Measurements from ENCODE around the gene MYO1E. TPM values are rescaled to one million over a fixed set of nuclear protein-coding genes. Genes with fewer than 3 reads are reported as not detected.

Gene MYO1E
- total RNA-seq, 1 experiment from 2014 or later: 83.6 TPM

DNA sequence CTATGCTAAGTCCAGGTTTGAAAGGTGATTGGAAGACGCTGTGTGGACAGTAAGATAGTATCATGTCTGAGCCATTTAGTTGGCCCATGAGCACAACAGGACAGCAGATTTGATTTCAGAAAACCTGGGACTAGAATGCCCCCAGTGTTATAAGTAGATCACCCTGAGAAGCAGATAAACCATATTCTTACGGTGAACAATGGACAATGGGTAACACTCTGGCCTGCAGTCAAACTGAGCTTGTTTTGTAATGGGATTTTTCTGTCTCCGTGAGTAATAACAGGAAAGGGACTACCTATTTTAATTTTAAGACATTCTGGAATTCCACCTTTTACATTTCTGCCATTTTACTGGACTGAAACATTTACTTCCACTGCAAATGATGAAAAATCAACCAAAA is 94.6 kb downstream of the MYO1E start:
- Mint-ChIP-seq H3K4me3 (no peak overlapping the region), H3K36me3 (no peaks in the 10 kb centered on the region), H3K4me1 (peaks cover 26% of the 10 kb centered on the region), H3K9me3 (no peaks in the 10 kb centered on the region), H3K27me3 (ENCODE audit: low read depth) (no peaks in the 10 kb centered on the region), H3K27ac (no peak overlapping the region)
- ATAC-seq: no peak
- CTCF ChIA-PET: interaction anchor here (0.6 kb wide), 1 partner anchor 129 kb away, joined by 6 read pairs; no protein-coding TSS in a partner anchor
- TF ChIP-seq ZNF396 (CRISPR knock-in tag; IDR thresholded peaks at IDR 0.05; ENCODE audit: borderline replicate concordance) (no peak), KAT7 (CRISPR knock-in tag; IDR thresholded peaks at IDR 0.05; ENCODE audit: borderline replicate concordance) (no peak), EMX1 (CRISPR knock-in tag; IDR thresholded peaks at IDR 0.05) (no peak), ZNF423 (CRISPR knock-in tag; IDR thresholded peaks at IDR 0.05) (no peak)
- TF ChIP-seq, protein P1, sequence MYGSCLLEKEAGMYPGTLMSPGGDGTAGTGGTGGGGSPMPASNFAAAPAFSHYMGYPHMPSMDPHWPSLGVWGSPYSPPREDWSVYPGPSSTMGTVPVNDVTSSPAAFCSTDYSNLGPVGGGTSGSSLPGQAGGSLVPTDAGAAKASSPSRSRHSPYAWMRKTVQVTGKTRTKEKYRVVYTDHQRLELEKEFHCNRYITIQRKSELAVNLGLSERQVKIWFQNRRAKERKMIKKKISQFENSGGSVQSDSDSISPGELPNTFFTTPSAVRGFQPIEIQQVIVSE (CRISPR knock-in tag; IDR thresholded peaks at IDR 0.05; ENCODE audit: borderline replicate concordance): no peak
- TF ChIP-seq, protein P2, sequence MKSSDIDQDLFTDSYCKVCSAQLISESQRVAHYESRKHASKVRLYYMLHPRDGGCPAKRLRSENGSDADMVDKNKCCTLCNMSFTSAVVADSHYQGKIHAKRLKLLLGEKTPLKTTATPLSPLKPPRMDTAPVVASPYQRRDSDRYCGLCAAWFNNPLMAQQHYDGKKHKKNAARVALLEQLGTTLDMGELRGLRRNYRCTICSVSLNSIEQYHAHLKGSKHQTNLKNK (CRISPR knock-in tag; IDR thresholded peaks at IDR 0.05): no peak
- TF ChIP-seq, protein P3, sequence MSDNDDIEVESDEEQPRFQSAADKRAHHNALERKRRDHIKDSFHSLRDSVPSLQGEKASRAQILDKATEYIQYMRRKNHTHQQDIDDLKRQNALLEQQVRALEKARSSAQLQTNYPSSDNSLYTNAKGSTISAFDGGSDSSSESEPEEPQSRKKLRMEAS (CRISPR knock-in tag; IDR thresholded peaks at IDR 0.05): no peak
- DNase-seq (ENCODE audit: low spot score): no peak
- POLR2A ChIA-PET: no interaction called here

DNA sequence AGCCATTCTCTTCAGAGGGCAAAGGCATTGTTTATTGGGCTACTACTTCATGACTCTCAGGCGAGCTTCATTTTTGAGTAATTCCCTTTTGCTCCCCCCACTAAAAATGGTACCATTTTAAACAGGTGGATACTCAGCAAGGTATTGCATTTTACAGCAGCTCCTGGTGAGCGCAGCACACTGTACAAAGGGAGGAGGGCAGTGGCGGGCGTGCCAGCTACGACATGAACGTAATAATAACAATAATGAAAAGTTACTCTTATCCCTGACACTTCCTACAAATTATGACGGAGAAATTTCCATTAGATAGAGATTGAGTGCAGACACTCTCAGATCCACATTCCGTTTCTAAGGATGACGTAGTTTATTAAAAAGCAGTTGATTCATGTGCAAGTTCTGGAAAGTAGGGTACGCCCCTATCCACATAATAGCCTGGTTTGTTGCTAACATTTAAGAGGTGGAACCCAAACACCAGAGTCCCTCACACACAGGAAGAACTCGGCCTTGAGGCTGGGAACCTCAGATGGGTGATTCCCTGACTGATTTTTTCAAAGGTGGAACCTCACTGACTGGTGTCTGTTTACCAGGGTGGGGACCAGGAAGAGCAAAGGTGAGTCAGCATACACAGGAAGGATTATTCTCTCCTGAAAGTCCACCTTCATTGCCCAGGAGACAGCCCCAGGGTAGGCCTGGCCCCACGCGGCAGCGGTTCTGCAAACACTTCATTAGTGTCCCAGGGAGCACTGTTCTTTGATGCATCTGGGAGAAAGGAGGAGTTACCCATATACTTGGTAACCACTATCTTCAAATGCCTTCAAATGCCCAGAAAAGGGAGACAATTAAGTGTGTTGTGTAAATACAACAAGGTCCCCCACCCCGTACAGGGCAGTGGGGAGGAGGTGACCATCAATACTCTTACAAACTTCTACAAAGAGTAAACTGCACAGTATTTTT is 96.2 kb downstream of the MYO1E start:
- ChIA-PET CTCF (interaction anchor here (1.1 kb wide), 1 partner anchor 29 kb away, joined by 4 read pairs; no protein-coding TSS in a partner anchor), POLR2A (no interaction called here)
- Mint-ChIP-seq H3K9me3 (no peaks in the 10 kb centered on the region), H3K4me3 (no peak overlapping the region), H3K36me3 (no peaks in the 10 kb centered on the region), H3K4me1 (peaks cover 25% of the 10 kb centered on the region), H3K27ac (no peak overlapping the region; the same call in 1 of the 2 replicates), H3K27me3 (ENCODE audit: low read depth) (no peaks in the 10 kb centered on the region)
- ATAC-seq: no peak
- TF ChIP-seq GABPB1 (CRISPR knock-in tag; IDR thresholded peaks at IDR 0.05): 0 out of 2 replicates have a peak, but pooled peaks have one; percentile 19
- TF ChIP-seq, protein P4, sequence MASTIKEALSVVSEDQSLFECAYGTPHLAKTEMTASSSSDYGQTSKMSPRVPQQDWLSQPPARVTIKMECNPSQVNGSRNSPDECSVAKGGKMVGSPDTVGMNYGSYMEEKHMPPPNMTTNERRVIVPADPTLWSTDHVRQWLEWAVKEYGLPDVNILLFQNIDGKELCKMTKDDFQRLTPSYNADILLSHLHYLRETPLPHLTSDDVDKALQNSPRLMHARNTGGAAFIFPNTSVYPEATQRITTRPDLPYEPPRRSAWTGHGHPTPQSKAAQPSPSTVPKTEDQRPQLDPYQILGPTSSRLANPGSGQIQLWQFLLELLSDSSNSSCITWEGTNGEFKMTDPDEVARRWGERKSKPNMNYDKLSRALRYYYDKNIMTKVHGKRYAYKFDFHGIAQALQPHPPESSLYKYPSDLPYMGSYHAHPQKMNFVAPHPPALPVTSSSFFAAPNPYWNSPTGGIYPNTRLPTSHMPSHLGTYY (CRISPR knock-in tag; IDR thresholded peaks at IDR 0.05): no peak
- no peak for DNase-seq (ENCODE audit: low spot score)

DNA sequence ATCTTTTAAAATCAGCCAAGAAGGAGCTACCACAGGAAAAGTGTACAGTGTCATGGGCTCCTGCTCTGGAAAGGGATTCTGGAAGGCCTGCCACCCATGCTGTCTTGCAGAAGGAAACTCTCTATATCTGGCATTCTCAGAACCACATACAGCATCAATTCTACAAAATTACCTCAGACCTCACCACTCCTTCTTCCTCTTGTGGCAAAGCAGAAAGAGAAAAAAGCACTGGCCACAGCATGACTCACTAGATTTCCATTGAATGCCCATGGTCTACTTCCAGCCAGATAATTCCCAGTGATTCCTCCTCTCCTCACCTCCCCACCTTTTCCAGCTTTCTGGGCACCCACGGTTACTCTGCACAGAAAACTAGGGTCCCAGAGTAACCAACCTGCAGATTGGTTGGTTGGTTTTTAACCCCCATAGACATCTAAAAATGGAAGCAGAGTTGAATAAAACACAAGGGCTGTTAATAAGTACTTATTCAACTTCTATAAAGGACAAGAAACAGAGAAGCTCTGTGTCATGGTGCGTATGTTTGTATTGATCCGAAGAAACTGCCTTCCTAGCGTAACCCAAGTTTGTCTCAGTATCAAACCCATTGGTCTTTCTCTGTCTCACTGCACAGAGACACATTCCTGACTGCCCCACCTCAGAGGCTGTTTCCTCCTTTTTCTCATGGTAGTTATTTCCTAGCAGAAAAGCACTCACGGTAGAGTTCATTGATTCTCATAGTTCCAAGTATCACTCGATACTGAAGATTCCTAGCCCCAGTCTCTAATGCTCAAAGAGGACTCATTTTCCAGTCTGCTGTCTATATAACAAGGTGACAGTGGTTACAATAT is 98.3 kb downstream of the MYO1E start:
- DNase-seq (ENCODE audit: low spot score) (no peak), ATAC-seq (no peak)
- Mint-ChIP-seq H3K9me3 (no peaks in the 10 kb centered on the region), H3K36me3 (no peaks in the 10 kb centered on the region), H3K27ac (peak overlapping the region; percentile 16; the same call in 1 of the 2 replicates), H3K27me3 (ENCODE audit: low read depth) (no peaks in the 10 kb centered on the region), H3K4me1 (peaks cover 21% of the 10 kb centered on the region), H3K4me3 (no peak overlapping the region)
- ChIA-PET POLR2A (no interaction called here), CTCF (no interaction called here)
- TF ChIP-seq ZNF232 (CRISPR knock-in tag; IDR thresholded peaks at IDR 0.05): no peak
- TF ChIP-seq RELA (CRISPR knock-in tag; IDR thresholded peaks at IDR 0.05; ENCODE audit: borderline replicate concordance): no peak
- TF ChIP-seq ZNF396 (CRISPR knock-in tag; IDR thresholded peaks at IDR 0.05; ENCODE audit: borderline replicate concordance): no peak
- no peak for TF ChIP-seq ZBTB21 (CRISPR knock-in tag; IDR thresholded peaks at IDR 0.05; ENCODE audit: borderline replicate concordance)

DNA sequence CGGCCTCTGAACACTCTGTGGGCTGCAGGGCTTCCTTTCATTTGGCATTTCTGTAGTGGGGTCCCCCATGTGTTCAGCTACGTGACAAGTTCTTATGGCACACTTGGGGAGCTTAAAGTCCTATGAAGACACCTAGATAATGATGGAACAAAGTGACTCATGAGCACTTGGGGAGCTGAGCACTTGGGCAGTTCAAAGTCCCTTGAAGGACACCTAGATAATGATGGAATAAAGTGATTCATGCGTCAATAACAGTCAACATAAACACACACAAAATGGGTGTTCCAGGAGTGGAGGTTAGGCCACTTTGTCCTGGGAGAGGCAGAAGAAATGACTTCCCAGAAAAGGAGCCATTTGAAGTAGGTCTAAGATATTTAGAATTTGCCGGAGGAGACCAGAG is 99.4 kb downstream of the MYO1E start:
- Mint-ChIP-seq H3K4me3 (no peak overlapping the region), H3K27ac (no peak overlapping the region), H3K36me3 (no peaks in the 10 kb centered on the region), H3K9me3 (no peaks in the 10 kb centered on the region), H3K4me1 (peaks cover 28% of the 10 kb centered on the region), H3K27me3 (ENCODE audit: low read depth) (no peaks in the 10 kb centered on the region)
- ChIA-PET CTCF (no interaction called here), POLR2A (no interaction called here)
- DNase-seq (ENCODE audit: low spot score): no peak
- ATAC-seq: no peak
- TF ChIP-seq, protein P5, sequence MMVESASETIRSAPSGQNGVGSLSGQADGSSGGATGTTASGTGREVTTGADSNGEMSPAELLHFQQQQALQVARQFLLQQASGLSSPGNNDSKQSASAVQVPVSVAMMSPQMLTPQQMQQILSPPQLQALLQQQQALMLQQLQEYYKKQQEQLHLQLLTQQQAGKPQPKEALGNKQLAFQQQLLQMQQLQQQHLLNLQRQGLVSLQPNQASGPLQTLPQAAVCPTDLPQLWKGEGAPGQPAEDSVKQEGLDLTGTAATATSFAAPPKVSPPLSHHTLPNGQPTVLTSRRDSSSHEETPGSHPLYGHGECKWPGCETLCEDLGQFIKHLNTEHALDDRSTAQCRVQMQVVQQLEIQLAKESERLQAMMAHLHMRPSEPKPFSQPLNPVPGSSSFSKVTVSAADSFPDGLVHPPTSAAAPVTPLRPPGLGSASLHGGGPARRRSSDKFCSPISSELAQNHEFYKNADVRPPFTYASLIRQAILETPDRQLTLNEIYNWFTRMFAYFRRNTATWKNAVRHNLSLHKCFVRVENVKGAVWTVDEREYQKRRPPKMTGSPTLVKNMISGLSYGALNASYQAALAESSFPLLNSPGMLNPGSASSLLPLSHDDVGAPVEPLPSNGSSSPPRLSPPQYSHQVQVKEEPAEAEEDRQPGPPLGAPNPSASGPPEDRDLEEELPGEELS (CRISPR knock-in tag; IDR thresholded peaks at IDR 0.05): no peak
- TF ChIP-seq NR3C1 (CRISPR knock-in tag; conservative IDR thresholded peaks at IDR 0.05; ENCODE audit: low read depth) (no peak), SMAD4 (CRISPR knock-in tag; IDR thresholded peaks at IDR 0.05) (no peak)
- TF ChIP-seq, protein P6, sequence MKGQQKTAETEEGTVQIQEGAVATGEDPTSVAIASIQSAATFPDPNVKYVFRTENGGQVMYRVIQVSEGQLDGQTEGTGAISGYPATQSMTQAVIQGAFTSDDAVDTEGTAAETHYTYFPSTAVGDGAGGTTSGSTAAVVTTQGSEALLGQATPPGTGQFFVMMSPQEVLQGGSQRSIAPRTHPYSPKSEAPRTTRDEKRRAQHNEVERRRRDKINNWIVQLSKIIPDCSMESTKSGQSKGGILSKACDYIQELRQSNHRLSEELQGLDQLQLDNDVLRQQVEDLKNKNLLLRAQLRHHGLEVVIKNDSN (CRISPR knock-in tag; IDR thresholded peaks at IDR 0.05): no peak
- TF ChIP-seq, protein P7, sequence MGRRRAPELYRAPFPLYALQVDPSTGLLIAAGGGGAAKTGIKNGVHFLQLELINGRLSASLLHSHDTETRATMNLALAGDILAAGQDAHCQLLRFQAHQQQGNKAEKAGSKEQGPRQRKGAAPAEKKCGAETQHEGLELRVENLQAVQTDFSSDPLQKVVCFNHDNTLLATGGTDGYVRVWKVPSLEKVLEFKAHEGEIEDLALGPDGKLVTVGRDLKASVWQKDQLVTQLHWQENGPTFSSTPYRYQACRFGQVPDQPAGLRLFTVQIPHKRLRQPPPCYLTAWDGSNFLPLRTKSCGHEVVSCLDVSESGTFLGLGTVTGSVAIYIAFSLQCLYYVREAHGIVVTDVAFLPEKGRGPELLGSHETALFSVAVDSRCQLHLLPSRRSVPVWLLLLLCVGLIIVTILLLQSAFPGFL (CRISPR knock-in tag; IDR thresholded peaks at IDR 0.05; ENCODE audit: borderline replicate concordance): no peak
- TF ChIP-seq, protein P8, sequence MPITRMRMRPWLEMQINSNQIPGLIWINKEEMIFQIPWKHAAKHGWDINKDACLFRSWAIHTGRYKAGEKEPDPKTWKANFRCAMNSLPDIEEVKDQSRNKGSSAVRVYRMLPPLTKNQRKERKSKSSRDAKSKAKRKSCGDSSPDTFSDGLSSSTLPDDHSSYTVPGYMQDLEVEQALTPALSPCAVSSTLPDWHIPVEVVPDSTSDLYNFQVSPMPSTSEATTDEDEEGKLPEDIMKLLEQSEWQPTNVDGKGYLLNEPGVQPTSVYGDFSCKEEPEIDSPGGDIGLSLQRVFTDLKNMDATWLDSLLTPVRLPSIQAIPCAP (CRISPR knock-in tag; IDR thresholded peaks at IDR 0.05): no peak
